ENCODE measurements around the gene RNF34.

Gene RNF34, protein sequence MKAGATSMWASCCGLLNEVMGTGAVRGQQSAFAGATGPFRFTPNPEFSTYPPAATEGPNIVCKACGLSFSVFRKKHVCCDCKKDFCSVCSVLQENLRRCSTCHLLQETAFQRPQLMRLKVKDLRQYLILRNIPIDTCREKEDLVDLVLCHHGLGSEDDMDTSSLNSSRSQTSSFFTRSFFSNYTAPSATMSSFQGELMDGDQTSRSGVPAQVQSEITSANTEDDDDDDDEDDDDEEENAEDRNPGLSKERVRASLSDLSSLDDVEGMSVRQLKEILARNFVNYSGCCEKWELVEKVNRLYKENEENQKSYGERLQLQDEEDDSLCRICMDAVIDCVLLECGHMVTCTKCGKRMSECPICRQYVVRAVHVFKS

GRCh38 chr12:121399391-121400331 lies at the start of gene RNF34:
RNF34 (plus strand) TSS chr12:121400118; CDS start chr12:121400213, 95 bp downstream.
- Histone ChIP-seq H3K36me3 (ENCODE audit: control insufficient read depth, insufficient read depth, low read length) (no peaks in the 10 kb centered on the region), H3K4me3 (ENCODE audit: low read depth, low read length) (peak within 1 kb of the TSS; percentile 93), H3K4me1 (ENCODE audit: control insufficient read depth, insufficient read depth, low read length) (no peaks in the 10 kb centered on the region), H3K27me3 (ENCODE audit: control insufficient read depth, insufficient read depth, low read length) (no peaks in the 10 kb centered on the region), H3K9ac (ENCODE audit: low read depth, low read length) (peak within 1 kb of the TSS; percentile 91), H3K9me3 (ENCODE audit: control insufficient read depth, insufficient read depth, low read length) (no peaks in the 10 kb centered on the region)

DNA sequence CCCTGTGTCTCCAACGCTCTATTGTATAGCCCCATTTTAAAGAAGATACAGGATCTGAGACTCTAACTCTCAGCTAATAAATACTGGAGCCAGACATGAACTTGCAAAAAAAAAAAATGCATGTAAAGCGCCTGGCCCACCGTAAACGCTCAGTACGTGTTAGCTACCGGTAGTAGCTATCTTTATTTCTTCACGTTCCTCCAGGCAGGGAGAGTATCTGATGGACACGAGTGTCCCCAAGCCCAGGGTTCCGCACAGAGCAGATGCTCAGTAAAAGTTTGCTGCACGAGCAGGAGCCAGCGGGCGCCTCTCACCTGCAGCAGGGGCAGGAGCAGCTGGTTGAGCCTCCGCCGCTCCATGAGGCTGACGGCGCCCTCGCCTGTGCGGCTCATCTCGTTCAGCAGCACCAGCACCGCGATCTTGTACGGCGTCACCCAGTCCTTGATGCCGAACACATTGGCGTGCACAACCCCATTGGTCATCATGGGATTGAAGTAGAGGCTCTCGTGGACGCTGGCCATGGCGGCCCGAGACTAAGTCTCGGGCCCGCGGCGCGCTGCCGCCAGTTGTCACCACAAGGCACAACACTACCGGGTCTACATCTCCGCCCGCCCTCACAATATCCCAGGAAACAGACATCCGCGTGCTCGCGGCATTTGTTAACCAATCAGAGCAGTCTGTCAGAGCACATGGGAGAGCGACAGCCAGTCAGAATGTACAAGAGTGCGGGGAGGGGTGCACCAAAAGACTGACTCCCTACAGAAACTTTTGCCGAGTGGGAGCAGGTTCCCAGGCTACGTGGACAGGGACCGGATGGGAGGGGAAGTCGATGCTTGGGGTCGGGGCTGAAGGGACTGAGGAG lies 47.9 kb upstream of the RNF34 start, which contains the start of gene ANAPC5:
ANAPC5 (minus strand) TSS at position 592 of the 862 bp plus-strand sequence; CDS start at position 521, 71 bp downstream.
- no peaks in the 10 kb centered on the region for H3K4me1 ChIP-seq (ENCODE audit: control insufficient read depth, insufficient read depth, low read length)
- H3K27me3 ChIP-seq (ENCODE audit: control insufficient read depth, insufficient read depth, low read length) = no peaks in the 10 kb centered on the region
- H3K9ac ChIP-seq (ENCODE audit: low read depth, low read length) = peak within 1 kb of the TSS; percentile 87
- peak within 1 kb of the TSS; percentile 89 for H3K4me3 ChIP-seq (ENCODE audit: low read depth, low read length)
- no peaks in the 10 kb centered on the region for H3K36me3 ChIP-seq (ENCODE audit: control insufficient read depth, insufficient read depth, low read length)
- H3K9me3 ChIP-seq (ENCODE audit: control insufficient read depth, insufficient read depth, low read length) = no peaks in the 10 kb centered on the region

DNA sequence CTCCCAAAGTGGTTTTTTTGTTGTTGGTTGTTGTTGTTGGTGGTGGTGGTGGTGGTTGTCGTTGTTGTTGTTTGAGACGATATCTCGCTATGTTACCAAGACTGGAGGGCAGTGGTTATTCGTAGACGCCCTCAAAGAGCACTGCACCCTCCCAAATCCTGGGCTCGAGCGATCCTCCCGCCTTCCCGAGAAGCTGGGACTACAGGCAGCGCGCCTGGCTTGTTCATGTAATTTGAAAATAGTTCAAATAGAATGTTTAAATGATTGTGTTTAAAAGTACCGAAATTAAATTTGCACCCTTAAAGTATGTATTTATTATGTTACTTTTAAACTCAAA lies 47.3 kb upstream of the RNF34 start:
- H3K9ac ChIP-seq (ENCODE audit: low read depth, low read length) = no peak overlapping the region
- no peaks in the 10 kb centered on the region for H3K36me3 ChIP-seq (ENCODE audit: control insufficient read depth, insufficient read depth, low read length)
- no peaks in the 10 kb centered on the region for H3K9me3 ChIP-seq (ENCODE audit: control insufficient read depth, insufficient read depth, low read length)
- H3K4me1 ChIP-seq (ENCODE audit: control insufficient read depth, insufficient read depth, low read length) = no peaks in the 10 kb centered on the region
- H3K27me3 ChIP-seq (ENCODE audit: control insufficient read depth, insufficient read depth, low read length) = no peaks in the 10 kb centered on the region
- H3K4me3 ChIP-seq (ENCODE audit: low read depth, low read length) = peak overlapping the region; percentile 89

DNA sequence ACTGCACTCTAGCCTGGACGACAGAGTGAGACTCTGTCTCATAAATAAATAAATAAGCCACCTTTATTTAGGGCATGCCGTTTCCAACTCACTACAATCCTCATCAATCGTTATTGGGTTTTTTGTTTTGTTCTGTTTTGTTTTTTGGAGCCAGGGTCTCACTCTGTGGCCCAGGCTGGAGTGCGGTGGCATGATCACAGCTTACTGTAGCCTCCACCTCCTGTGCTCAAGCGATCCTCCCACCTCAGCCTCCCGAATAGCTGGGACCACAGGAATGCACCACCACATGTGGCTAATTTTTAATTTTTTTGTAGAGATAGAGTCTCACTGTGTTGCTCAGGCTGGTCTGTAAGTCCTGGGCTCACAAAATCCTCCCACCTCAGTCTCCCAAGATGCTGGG lies 44.1 kb upstream of the RNF34 start:
- Histone ChIP-seq H3K9me3 (ENCODE audit: control insufficient read depth, insufficient read depth, low read length) (no peaks in the 10 kb centered on the region), H3K9ac (ENCODE audit: low read depth, low read length) (no peak overlapping the region), H3K4me3 (ENCODE audit: low read depth, low read length) (no peak overlapping the region), H3K4me1 (ENCODE audit: control insufficient read depth, insufficient read depth, low read length) (no peaks in the 10 kb centered on the region), H3K27me3 (ENCODE audit: control insufficient read depth, insufficient read depth, low read length) (no peaks in the 10 kb centered on the region), H3K36me3 (ENCODE audit: control insufficient read depth, insufficient read depth, low read length) (no peaks in the 10 kb centered on the region)

DNA sequence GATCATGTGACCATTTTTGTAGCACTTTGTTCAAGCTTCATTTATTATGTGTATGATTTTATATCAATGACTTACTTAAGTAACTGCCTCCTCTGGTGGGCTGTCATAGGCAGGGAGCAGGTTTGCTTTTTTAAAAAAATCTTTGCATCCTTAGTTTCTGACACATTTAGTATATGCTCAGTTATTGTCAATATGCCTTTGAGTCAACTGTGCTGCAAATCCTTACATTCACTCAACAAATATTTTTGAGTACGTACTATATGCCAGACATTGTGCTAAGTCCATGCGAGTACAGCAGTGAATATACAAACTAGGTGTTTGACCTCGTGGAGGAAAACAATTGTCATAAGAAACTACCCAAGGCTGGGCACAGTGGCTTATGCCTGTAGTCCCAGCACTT lies 43.3 kb upstream of the RNF34 start:
- Histone ChIP-seq H3K27me3 (ENCODE audit: control insufficient read depth, insufficient read depth, low read length) (no peaks in the 10 kb centered on the region), H3K4me1 (ENCODE audit: control insufficient read depth, insufficient read depth, low read length) (no peaks in the 10 kb centered on the region), H3K36me3 (ENCODE audit: control insufficient read depth, insufficient read depth, low read length) (no peaks in the 10 kb centered on the region), H3K9ac (ENCODE audit: low read depth, low read length) (no peak overlapping the region), H3K4me3 (ENCODE audit: low read depth, low read length) (no peak overlapping the region), H3K9me3 (ENCODE audit: control insufficient read depth, insufficient read depth, low read length) (no peaks in the 10 kb centered on the region)

DNA sequence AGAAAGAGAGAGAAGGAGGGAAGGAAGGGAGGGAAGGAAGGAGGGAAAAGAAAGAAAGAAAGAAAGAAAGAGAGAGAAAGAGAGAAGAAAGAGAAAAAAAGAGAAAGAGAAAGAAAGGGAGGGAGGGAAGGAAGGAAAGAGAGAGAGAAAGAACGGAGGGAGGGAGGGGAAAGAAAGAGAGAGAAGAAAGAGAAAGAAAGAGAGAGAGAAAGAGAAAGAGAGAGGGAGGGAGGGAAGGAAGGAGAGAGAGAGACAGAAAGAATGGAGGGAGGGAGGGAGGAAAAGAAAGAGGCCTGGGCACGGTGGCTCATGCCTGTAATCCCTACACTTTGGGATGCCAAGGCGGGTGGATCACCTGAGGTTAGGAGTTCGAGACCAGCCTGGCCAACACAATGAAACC lies 42.6 kb upstream of the RNF34 start:
- Histone ChIP-seq H3K4me1 (ENCODE audit: control insufficient read depth, insufficient read depth, low read length) (no peaks in the 10 kb centered on the region), H3K36me3 (ENCODE audit: control insufficient read depth, insufficient read depth, low read length) (no peaks in the 10 kb centered on the region), H3K9ac (ENCODE audit: low read depth, low read length) (no peak overlapping the region), H3K9me3 (ENCODE audit: control insufficient read depth, insufficient read depth, low read length) (no peaks in the 10 kb centered on the region), H3K4me3 (ENCODE audit: low read depth, low read length) (no peak overlapping the region), H3K27me3 (ENCODE audit: control insufficient read depth, insufficient read depth, low read length) (no peaks in the 10 kb centered on the region)

- H3K4me3 ChIP-seq (ENCODE audit: low read depth, low read length) = no peak overlapping the region
- H3K4me1 ChIP-seq (ENCODE audit: control insufficient read depth, insufficient read depth, low read length) = no peaks in the 10 kb centered on the region
- H3K27me3 ChIP-seq (ENCODE audit: control insufficient read depth, insufficient read depth, low read length) = no peaks in the 10 kb centered on the region
- no peaks in the 10 kb centered on the region for H3K36me3 ChIP-seq (ENCODE audit: control insufficient read depth, insufficient read depth, low read length)
- H3K9me3 ChIP-seq (ENCODE audit: control insufficient read depth, insufficient read depth, low read length) = no peaks in the 10 kb centered on the region
- H3K9ac ChIP-seq (ENCODE audit: low read depth, low read length) = no peak overlapping the region
Measured at GRCh38 chr12:121358073-121358472, 41.8 kb upstream of the RNF34 start.

GRCh38 chr12:121364683-121365121 lies 35.2 kb upstream of the RNF34 start:
- Histone ChIP-seq H3K9me3 (ENCODE audit: control insufficient read depth, insufficient read depth, low read length) (no peaks in the 10 kb centered on the region), H3K9ac (ENCODE audit: low read depth, low read length) (no peak overlapping the region), H3K4me1 (ENCODE audit: control insufficient read depth, insufficient read depth, low read length) (no peaks in the 10 kb centered on the region), H3K4me3 (ENCODE audit: low read depth, low read length) (no peak overlapping the region), H3K27me3 (ENCODE audit: control insufficient read depth, insufficient read depth, low read length) (no peaks in the 10 kb centered on the region), H3K36me3 (ENCODE audit: control insufficient read depth, insufficient read depth, low read length) (no peaks in the 10 kb centered on the region)

DNA sequence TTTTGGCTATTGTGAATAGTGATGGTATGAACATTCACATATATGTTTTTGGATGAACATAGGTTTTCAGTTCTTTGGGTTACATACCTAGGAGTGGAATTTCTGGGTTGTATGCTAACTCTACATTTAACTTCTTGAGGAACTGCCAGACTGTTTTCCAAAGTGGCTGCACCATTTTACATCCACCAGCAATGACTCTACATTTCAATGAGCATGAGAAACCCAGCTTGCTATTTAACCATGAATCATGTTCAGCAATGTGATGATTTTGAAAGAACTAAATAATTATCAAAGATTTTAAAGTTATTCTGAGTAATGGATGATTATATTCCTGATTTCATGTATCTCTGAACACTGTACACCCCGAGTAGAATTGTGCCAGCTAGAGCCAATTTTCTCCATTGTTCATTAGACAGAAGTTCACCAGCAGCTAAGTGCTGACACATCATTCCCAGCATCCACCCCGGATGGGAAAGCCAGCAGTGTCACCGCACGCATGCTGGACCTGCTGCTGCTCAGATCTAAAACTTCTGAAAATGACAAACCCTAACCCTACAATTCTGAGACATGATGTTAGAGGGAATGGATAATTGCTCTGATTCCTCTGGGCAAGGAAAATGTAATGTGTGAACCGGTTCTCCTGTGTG lies 34.4 kb upstream of the RNF34 start:
- Histone ChIP-seq H3K36me3 (ENCODE audit: control insufficient read depth, insufficient read depth, low read length) (no peaks in the 10 kb centered on the region), H3K4me1 (ENCODE audit: control insufficient read depth, insufficient read depth, low read length) (no peaks in the 10 kb centered on the region), H3K27me3 (ENCODE audit: control insufficient read depth, insufficient read depth, low read length) (no peaks in the 10 kb centered on the region), H3K4me3 (ENCODE audit: low read depth, low read length) (no peak overlapping the region), H3K9ac (ENCODE audit: low read depth, low read length) (no peak overlapping the region), H3K9me3 (ENCODE audit: control insufficient read depth, insufficient read depth, low read length) (no peaks in the 10 kb centered on the region)

- Histone ChIP-seq H3K9me3 (ENCODE audit: control insufficient read depth, insufficient read depth, low read length) (no peaks in the 10 kb centered on the region), H3K4me3 (ENCODE audit: low read depth, low read length) (no peak overlapping the region), H3K9ac (ENCODE audit: low read depth, low read length) (no peak overlapping the region), H3K4me1 (ENCODE audit: control insufficient read depth, insufficient read depth, low read length) (no peaks in the 10 kb centered on the region), H3K27me3 (ENCODE audit: control insufficient read depth, insufficient read depth, low read length) (no peaks in the 10 kb centered on the region), H3K36me3 (ENCODE audit: control insufficient read depth, insufficient read depth, low read length) (no peaks in the 10 kb centered on the region)
Measured at GRCh38 chr12:121366063-121366459, 33.9 kb upstream of the RNF34 start.

GRCh38 chr12:121371404-121371803 lies 28.5 kb upstream of the RNF34 start:
- no peak overlapping the region for H3K4me3 ChIP-seq (ENCODE audit: low read depth, low read length)
- H3K9me3 ChIP-seq (ENCODE audit: control insufficient read depth, insufficient read depth, low read length) = no peaks in the 10 kb centered on the region
- H3K27me3 ChIP-seq (ENCODE audit: control insufficient read depth, insufficient read depth, low read length) = no peaks in the 10 kb centered on the region
- no peaks in the 10 kb centered on the region for H3K36me3 ChIP-seq (ENCODE audit: control insufficient read depth, insufficient read depth, low read length)
- no peak overlapping the region for H3K9ac ChIP-seq (ENCODE audit: low read depth, low read length)
- H3K4me1 ChIP-seq (ENCODE audit: control insufficient read depth, insufficient read depth, low read length) = no peaks in the 10 kb centered on the region
